GM12892 (cell line): ENCODE data around the gene PRSS21.

Experiments used
- DNase-seq: peaks from one replicate; pipeline ENCODE4 v3.0.0; 2011; ENCODE audit not compliant: insufficient read length
- FAIRE-seq: peaks from 2 replicates; lab custom pipeline; 2011; peaks lifted over from hg19 to GRCh38; lab: Jason Lieb, UNC
- POLR2A ChIP-seq: IDR thresholded peaks from 2 replicates; pipeline ENCODE4 v1.6.1; 2011; ENCODE audit warnings: low read depth, low read length, control low read depth
- POLR2AphosphoS5 ChIP-seq: IDR thresholded peaks from 2 replicates; pipeline ENCODE4 v1.6.1; 2011; ENCODE audit warnings: low read depth, low read length, control low read depth
- TAF1 ChIP-seq: IDR thresholded peaks from 2 replicates; pipeline ENCODE4 v1.6.1; 2011; ENCODE audit warnings: low read depth, mild to moderate bottlenecking, control low read depth, low read length, borderline replicate concordance

PRSS21 gene

DNA sequence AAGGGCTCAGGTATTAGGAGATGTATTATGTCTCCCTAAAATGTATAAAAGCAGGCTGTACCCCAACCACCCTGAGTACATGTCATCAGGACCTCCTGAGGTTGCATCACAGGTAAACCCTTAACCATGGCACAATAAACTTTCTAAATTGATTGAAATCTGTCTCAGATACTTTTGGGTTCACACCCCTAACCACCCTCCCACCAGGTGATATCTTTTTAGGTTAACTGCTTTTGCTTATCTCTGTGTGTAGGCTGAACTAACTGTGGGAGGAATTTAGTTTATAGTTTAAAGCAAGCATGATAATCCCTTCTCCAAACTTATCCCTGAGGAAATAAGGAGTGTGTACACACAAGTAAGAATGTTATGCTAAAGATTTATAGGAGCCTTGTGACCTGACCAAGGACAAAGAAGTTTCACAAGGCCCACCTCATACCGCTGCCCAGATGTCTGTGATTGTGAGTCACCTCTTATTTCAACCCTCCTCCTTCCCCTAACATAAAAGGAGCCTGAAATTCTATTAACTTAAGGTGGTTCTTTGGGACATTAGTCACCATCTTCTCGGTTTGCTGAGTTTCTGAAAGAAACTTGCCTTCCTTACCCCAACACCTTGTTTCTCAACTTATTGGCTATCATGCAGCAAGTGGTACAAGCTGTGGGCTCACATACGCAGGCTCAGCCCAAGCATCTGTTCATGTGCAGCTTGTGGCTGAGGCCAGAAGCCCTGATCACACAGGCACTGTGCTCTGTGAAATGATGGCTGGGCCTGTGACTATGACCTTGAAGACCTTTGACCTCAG is 29.7 kb downstream of the PRSS21 start:
- TF ChIP-seq POLR2AphosphoS5 (no peak), TAF1 (no peak), POLR2A (no peak)

DNA sequence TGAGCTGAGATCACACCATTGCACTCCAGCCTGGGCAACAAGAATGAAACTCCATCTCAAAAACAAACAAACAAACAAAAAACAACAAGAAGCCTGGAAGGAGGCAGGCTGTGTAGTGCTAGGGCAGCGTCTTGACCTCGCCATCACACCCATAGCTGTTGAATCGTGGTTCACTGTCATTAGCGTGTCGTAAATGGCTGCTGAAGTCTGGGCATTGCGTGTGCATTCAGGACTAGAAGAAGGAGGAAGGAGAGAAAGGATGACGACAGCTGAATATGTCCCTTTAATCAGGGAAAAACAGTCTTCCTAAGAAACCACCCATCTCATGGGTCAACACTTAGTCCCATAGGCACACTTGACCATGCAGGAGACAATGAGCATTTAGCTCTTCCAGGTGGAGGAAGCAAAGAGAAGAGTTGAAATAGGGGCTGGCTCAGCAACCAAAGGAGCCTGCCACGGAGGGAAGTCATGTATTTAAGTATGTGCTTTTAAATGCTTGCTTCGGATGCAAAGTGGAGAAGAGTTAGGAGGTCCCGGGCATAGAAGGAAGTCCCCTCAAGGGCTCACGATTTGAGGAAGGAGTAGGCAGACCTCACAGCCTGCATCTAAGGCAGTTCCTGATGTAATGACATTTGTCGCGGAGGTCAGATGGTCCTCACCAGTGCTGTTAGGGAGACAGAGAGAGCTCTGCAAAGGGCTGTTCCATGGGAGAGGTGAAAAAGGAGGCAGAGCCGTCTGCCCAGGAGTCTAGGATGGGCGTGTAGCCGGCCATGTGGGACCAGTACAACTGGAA is 32.1 kb downstream of the PRSS21 start:
- no peak for FAIRE-seq
- TF ChIP-seq POLR2AphosphoS5 (no peak), POLR2A (no peak), TAF1 (no peak)
- DNase-seq, result no peak

More for the DNA sequence above, 29.7 kb downstream of the PRSS21 start:
- FAIRE-seq (no peak), DNase-seq (no peak)

GRCh38 chr16:2852003-2852730 is 35.1 kb downstream of the PRSS21 start:
- no peak for TF ChIP-seq POLR2A
- TF ChIP-seq POLR2AphosphoS5, result no peak
- TF ChIP-seq TAF1, result no peak
- DNase-seq (no peak), FAIRE-seq (no peak)

- no peak for DNase-seq
- no peak for FAIRE-seq
- no peak for TF ChIP-seq POLR2A
- no peak for TF ChIP-seq POLR2AphosphoS5
- no peak for TF ChIP-seq TAF1
Observed at GRCh38 chr16:2852731-2853507, 35.9 kb downstream of the PRSS21 start.

- no peak for FAIRE-seq
- DNase-seq, result no peak
Observed at GRCh38 chr16:2853531-2854073, 36.6 kb downstream of the PRSS21 start.

DNA sequence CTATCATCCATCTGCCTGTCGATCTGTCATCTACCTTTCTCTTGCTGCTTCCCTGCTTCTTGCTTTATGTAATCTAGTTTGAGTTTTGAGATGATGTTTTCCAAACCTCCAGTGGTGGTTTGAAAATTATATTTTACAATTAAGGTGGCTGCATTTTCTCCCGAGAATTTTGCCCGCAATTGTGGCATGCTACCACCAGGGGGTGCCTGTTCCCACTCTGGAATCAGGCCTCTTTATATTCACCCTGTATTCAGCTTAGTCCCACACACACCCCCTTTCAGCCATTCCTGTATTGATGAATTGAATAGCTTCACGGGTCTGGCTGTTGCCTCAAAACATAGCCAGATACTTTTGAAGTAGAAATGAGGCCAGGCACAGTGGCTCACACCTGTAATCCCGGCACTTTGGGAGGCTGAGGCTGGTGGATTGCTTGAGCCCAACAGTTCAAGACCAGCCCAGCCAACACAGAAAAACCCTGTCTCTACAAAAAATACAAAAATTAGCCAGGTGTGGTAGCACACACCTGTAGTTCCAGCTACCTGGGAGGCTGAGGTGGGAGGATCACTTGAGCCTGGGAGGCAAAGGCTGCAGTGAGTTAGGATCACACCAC is 37.8 kb downstream of the PRSS21 start:
- FAIRE-seq (no peak), DNase-seq (no peak)
- TF ChIP-seq POLR2A (no peak), POLR2AphosphoS5 (no peak), TAF1 (no peak)

More at GRCh38 chr16:2853531-2854073, 36.6 kb downstream of the PRSS21 start:
- TF ChIP-seq TAF1, result no peak
- no peak for TF ChIP-seq POLR2A
- TF ChIP-seq POLR2AphosphoS5, result no peak

GRCh38 chr16:2855536-2855935 is 38.5 kb downstream of the PRSS21 start:
- no peak for TF ChIP-seq POLR2AphosphoS5
- no peak for TF ChIP-seq POLR2A
- TF ChIP-seq TAF1, result no peak

GRCh38 chr16:2856061-2856670 is 39.1 kb downstream of the PRSS21 start:
- TF ChIP-seq POLR2A, result no peak
- no peak for TF ChIP-seq POLR2AphosphoS5
- TF ChIP-seq TAF1, result no peak
- FAIRE-seq (no peak), DNase-seq (no peak)

More at GRCh38 chr16:2855536-2855935, 38.5 kb downstream of the PRSS21 start:
- no peak for DNase-seq
- FAIRE-seq, result no peak

- FAIRE-seq (no peak), DNase-seq (no peak)
- no peak for TF ChIP-seq POLR2A
- no peak for TF ChIP-seq TAF1
- TF ChIP-seq POLR2AphosphoS5, result no peak
Observed at GRCh38 chr16:2856686-2857450, 39.8 kb downstream of the PRSS21 start.
